ENCODE measurements around the gene PTPRT.

PTPRT gene

GRCh38 chr20:42697962-42698361 is 491.7 kb downstream of the PTPRT start:
- no peak for DNase-seq

DNA sequence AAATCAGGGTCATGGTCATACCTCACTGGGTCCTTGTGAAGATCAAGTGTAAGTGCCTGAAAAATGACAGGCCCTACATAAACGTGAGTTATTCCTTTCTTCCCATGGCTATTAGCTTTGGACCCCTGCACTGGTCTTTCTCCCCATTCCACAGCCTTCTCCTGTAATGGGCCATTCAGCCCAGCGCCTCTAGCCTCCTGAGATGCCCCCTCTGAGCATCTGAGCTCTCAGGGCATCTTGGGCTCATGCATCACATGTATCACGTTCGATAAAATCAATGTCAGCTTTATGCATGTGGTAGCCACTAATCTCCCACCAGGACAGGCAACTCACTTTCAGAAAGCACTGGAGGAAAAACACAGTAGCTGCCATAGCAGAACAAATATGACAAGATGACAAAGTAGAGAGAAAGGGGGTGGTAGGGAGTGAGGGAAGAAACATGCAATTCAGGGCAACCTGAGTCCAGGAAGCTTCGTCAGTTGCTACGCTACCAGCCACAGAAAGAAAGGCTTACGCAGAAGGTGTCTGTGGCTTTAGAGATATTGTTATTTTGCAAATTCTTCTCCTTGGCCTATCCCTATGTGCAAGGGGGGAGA is 498.8 kb downstream of the PTPRT start:
- DNase-seq, result no peak

DNA sequence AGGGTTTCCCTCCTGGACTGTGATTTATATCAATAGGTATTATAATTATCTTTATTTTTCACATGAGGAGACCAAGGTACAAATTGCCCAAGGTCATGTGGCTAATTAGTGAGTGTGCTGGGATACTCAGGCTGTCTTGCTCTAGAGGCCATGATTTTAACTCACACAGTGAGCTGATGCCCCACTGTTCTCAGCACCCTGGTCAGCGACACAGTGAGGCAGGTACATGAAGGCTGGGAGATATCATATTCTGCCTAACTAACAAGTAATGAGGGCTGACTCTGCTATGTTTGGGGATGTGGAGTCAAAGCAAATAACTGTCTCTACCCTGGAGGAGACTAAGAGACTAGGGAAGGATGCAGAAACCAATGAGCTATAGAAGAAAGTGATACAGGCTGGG is 501.1 kb downstream of the PTPRT start:
- no peak for DNase-seq

DNA sequence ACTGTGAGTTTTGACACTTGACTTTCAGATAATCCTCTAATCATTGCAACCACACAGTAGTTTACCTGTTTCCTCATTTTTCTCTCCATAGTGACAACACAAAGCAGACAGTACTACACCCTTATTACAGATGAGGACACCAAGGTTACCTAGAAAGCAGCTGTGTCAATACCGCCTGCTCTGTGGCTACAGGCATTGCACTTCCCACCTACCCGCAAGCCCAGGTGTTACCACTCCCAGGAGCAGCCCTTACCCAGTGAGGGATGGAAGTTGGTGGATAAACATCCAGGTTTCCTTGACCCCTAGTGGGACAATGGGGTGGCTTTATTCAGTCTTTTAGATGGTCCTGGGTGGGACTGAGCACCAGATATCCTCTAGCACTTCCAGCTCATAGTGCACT is 503.6 kb downstream of the PTPRT start:
- DNase-seq, result no peak

DNA sequence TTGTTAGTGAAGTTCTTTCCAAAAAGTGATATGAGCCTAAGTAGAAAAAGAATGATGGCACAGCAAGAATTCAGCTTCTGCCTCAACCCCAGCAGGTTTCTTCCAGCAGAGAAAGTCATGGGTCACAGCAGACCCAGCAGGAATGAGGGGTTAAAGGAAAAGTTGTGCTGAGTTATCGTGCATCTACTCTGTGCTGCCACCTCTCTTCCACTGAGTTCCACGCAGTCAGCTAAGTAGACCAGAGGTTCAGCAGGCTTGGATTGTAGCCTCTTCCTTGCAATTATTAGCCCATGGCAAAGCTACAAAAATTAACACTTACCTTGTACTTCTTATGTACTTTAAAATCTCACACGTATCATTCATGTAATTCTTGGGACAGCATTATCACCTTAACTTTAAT is 510.8 kb downstream of the PTPRT start:
- DNase-seq, result no peak

DNA sequence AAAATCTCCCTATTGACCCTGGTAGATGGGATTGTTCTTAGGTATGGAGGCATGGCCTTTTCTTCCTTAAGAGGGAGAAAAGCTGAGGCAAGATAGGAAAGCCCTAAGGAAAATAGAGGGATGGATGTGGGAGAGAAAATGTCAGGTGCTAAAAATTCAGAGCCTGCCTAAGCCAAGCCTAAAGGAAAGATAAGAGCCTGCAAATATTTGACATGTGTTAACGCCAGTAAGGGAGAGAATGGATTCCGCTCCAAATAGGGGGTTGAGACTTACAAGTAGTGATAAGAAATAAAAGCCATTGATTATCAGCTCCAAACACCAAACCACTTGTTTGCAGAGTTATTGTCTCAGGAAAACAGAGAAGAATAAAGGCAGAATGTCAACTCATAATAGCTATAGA is 533.6 kb downstream of the PTPRT start:
- no peak for DNase-seq

GRCh38 chr20:42652266-42652665 is 537.4 kb downstream of the PTPRT start:
- DNase-seq, result no peak

- DNase-seq, result no peak
Measured at GRCh38 chr20:42650191-42650746, 539.4 kb downstream of the PTPRT start.

DNA sequence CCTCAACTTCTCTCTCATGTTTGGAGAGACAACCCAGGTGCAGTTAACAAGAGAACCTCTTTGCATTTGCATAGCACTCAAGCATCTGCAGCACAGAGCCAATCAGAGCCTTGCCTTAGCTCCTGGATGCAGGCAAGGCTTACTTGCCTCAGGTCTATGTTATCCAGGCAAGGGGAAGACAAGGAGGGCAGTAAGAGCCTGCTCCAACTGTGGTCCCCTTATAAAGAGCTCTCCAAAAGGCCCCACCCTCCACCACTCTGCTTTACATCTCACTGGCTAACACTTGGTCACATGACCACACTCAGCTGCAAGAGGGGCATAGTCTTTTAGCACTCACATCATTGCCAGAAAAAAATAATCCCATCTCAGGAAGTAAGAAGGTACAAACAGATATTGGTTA is 540.0 kb downstream of the PTPRT start:
- DNase-seq, result no peak

- DNase-seq, result no peak
Measured at GRCh38 chr20:42646250-42646649, 543.5 kb downstream of the PTPRT start.

DNA sequence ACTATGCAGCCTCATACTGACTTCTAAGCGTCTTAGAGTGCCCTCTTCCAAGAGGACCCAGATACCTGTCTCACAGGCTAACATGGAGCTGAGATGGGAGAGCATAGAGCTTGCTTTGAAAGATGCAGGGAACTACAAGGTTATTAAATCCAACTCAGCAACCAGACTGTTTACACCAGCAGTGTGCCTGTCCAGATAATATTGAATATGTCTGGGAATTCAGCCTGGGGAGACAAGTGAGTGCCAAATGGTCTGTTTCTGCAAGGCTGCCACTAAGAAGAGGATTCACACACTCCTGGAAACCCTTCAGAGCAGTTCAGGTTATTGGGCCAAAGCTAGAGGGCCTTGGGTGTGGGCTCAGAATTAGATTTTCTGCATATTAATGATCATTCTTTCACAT is 547.8 kb downstream of the PTPRT start:
- DNase-seq, result no peak

- DNase-seq, result no peak
Measured at GRCh38 chr20:42639140-42639539, 550.6 kb downstream of the PTPRT start.

DNA sequence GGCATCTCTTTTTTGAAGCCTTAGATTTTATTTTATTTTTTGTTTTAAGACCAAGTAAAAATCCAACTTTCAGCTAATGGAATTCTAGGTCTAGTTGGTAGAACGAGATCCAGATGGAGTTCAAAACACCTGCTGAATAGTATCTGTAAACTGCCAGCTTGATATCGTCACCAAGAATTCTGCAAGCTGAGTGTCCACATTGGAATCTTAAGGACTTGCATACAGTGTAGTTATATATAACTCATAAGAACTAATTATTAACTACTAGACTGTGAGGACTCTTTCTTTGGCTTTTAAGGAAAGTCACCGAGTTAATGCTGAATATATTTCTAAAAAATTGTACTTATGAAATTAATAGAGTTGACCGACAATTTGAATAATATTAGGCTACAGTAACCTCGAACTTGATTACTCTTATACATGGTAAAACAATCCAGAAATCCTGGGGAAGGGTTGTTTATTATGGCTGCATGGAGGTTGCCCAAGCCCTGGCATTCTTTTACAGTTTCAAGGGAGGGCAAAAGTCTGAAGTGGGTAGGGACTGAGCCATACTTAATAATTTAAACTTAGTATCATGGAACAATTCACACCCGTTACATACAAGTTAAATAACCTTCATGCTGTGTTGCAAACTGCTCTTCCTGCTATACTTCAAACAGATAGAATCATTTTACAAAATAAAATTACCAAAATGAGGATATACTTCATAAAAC is 553.9 kb downstream of the PTPRT start:
- no peak for DNase-seq

GRCh38 chr20:42634156-42634555 is 555.5 kb downstream of the PTPRT start:
- DNase-seq, result no peak

DNA sequence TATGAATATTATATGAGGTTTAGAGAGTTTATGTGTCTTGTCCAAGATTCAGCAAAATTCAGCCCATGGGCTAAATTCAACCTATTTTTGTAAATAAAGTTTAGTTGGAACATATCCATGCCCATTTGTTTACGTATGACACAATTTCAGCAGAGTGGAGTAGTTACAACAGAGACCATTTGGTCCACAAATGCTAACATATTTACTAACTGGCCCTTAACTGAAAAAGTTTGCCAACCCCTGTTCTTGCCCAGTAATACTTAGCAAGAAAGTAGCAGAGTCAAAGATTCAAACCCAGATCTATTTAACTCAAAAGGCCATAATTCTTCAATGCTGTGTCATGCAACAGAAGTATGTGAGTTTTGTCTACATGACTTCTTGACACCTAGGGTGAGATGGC is 561.0 kb downstream of the PTPRT start:
- no peak for DNase-seq

DNA sequence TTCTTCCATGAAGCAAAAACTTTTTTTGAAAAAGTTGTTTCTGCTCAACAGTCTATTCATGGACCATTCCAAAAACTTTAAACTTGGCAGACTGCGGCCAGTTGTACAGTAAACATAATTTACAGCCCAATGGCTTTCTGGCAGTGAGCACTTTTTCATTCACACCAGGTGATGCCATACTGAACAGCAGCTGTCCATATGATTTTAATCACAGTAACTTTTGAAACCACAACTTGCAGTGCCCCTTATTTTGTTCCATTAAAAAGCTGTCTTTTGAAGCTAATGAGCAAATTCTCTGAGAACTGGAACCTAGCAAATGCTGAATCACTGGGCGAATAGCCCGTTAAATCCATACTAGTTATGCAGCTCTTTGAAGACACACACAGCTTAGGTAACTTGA is 576.6 kb downstream of the PTPRT start:
- DNase-seq, result no peak

DNA sequence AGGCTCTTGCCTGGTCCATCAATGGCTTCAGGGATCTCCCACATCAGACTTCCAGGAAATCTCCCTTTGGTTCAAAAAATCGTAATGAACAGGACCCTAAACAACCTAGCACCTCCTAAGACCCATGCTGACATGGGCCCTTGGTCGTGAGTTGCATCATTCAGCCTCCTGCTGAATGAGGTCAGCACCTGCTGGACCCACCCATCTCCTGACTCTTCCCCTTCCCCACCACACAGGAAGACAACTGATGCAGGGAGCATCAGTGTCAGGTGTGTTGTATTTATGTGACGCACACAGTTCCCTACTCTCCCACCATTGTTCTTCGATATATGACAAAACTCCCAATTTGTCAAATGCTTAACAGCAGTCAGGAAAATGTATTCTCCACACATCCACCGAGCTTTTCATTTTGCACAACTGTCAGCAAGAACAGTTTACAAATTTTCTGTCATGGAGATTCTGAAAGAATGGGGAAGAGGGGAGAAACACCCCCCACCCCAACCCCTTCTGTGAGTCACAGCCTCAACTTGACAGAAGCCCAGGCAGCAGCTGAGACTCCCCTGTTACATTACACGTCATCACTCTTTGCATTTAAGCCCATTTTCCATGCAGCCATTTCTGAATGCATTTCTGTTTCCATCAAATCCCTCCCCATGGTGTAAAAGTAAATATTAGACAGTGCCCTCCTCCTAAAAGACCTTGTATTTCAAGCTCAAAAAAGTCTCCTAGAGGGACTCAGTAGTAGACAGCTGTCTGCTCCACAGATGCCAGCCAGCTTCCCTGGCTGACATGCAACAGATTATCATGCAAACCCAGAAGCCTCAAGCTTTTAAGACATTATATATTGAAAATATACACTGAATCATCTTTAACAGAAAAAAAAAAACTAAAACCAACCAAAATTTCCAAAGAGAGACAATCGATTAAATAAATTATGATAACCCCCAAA is 577.5 kb downstream of the PTPRT start:
- no peak for DNase-seq

GRCh38 chr20:42611423-42611822 is 578.3 kb downstream of the PTPRT start:
- DNase-seq, result no peak

GRCh38 chr20:42610070-42610469 is 579.6 kb downstream of the PTPRT start:
- DNase-seq, result no peak

DNA sequence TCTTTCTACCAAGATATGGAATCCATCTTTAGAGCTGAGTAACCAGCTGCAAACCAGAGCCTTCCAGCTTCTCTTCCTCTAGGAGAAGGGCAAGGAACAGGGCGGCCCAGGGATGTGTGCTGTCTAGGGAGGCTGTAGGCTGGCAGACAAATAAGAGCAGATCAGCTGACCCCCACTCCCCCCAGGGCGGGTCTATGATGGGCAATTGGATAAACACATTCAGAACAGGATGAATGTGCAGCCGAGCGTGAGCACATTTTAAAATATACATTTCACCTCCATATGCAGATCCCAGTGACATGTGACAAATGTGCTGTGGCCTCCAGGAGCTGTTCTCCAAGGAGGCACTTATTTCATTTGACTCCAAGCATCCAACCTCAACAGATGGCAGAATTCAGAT is 580.1 kb downstream of the PTPRT start:
- DNase-seq, result no peak

GRCh38 chr20:42604998-42605956 is 584.4 kb downstream of the PTPRT start:
- no peak for DNase-seq

- no peak for DNase-seq
Measured at GRCh38 chr20:42603655-42604054, 586.1 kb downstream of the PTPRT start.
